Measurements from ENCODE around the gene FKBP8. TPM values are rescaled to one million over a fixed set of nuclear protein-coding genes. Genes with fewer than 3 reads are reported as not detected.
A peak's percentile ranks its signal among the peaks of the same experiment; 100 is the strongest.
"Not testable (repeated sequence)": the region's sequence is repeated elsewhere in the genome, so short reads cannot be mapped to it uniquely, and the experiment has no call there.

The FKBP8 gene
- total and polyA plus RNA-seq, 7 experiments from 2014 or later = 96.9 to 241 (median 164) TPM

DNA sequence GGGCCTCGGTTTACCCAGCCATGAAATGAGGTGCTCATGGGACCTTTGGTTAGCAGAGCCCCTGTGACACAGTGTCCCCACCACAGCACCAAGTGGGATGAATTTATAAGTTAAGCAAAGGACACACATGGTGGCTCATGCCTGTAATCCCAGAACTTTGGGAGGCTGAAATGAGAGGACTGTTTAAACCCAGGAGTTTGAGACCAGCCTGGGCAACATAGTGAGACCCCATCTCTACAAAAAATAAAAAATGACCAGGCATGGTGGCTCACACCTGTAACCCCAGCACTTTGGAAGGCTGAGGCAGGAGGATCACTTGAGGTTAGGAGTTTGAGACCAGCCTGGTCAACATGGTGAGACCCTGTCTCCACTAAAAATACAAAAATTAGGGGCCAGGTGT is 3.2 kb downstream of the FKBP8 start:
- H3K4me1 ChIP-seq (ENCODE audit: control insufficient read depth in 2 of 2, insufficient read depth in 2 of 2, low read length in 2 of 2) = peaks cover 15 to 16% of the 10 kb centered on the region in 2 donors
- H3K36me3 ChIP-seq (ENCODE audit: control insufficient read depth in 2 of 3, insufficient read depth in 3 of 3, low read length in 3 of 3) = peaks cover 0 to 54% (median 7%) of the 10 kb centered on the region in 3 experiments
- H3K27me3 Mint-ChIP-seq; H3K4me3 ChIP-seq (ENCODE audit: low read length); H3K9me3 Mint-ChIP-seq; CTCF ChIA-PET; ATAC-seq; H3K27ac ChIP-seq (ENCODE audit: low read depth, low read length); DNase-seq; H3K9me3 ChIP-seq (ENCODE audit: control insufficient read depth in 2 of 3, low read length in 3 of 3); H3K27me3 ChIP-seq (ENCODE audit: control insufficient read depth in 2 of 2, insufficient read depth in 2 of 2, low read length in 2 of 2): not testable (repeated sequence)
- peaks cover 3 to 19% (median 5%) of the 10 kb centered on the region in 5 donors for H3K36me3 Mint-ChIP-seq
- H3K4me3 Mint-ChIP-seq = peak overlapping the region in 1 of 10 donors; percentile 5
- POLR2A ChIA-PET = interaction anchor here (0.7 kb wide), 1 partner anchor 32 kb away, joined by 5 read pairs; the partner anchor contains the start of gene UBA52
- peaks cover 14 to 31% (median 26%) of the 10 kb centered on the region in 7 donors for H3K4me1 Mint-ChIP-seq
- intact Hi-C loops (cut with micrococcal nuclease) = loop anchor here in 1 of 2 donors (5.0 kb wide), 1 partner anchor 97 kb away; the partner anchor contains the start of gene KLHL26
- peak overlapping the region in 2 of 9 donors; percentile 38 to 45 for H3K27ac Mint-ChIP-seq

- H3K27me3 ChIP-seq (ENCODE audit: control insufficient read depth in 2 of 2, insufficient read depth in 2 of 2, low read length in 2 of 2) = no peaks in the 10 kb centered on the region
- H3K4me3 ChIP-seq (ENCODE audit: low read length) = no peak overlapping the region
- no peak overlapping the region for H3K27ac ChIP-seq (ENCODE audit: low read depth, low read length)
- H3K4me1 ChIP-seq (ENCODE audit: control insufficient read depth in 2 of 2, insufficient read depth in 2 of 2, low read length in 2 of 2) = peaks cover 14 to 16% of the 10 kb centered on the region in 2 donors
- no peaks in the 10 kb centered on the region for H3K9me3 Mint-ChIP-seq
- H3K4me3 Mint-ChIP-seq = no peak overlapping the region
- H3K27me3 Mint-ChIP-seq = no peaks in the 10 kb centered on the region
- H3K9me3 ChIP-seq (ENCODE audit: control insufficient read depth in 2 of 3, low read length in 3 of 3) = no peaks in the 10 kb centered on the region
- DNase-seq = no peak
- H3K27ac Mint-ChIP-seq = no peak overlapping the region
- ChIA-PET POLR2A (no interaction called here), CTCF (interaction anchor here (0.8 kb wide), 1 partner anchor 19 kb away, joined by 5 read pairs; no protein-coding TSS in a partner anchor)
- intact Hi-C loops (cut with micrococcal nuclease) = no loop called here
- peaks cover 3 to 19% (median 5%) of the 10 kb centered on the region in 5 donors for H3K36me3 Mint-ChIP-seq
- ATAC-seq = no peak
- peaks cover 13 to 27% (median 22%) of the 10 kb centered on the region in 7 donors for H3K4me1 Mint-ChIP-seq
- H3K36me3 ChIP-seq (ENCODE audit: control insufficient read depth in 2 of 3, insufficient read depth in 3 of 3, low read length in 3 of 3) = peaks cover 0 to 57% (median 7%) of the 10 kb centered on the region in 3 experiments
Observed at GRCh38 chr19:18539372-18539771, 4.0 kb downstream of the FKBP8 start.

GRCh38 chr19:18538115-18538514 is 5.3 kb downstream of the FKBP8 start:
- H3K4me3 ChIP-seq (ENCODE audit: low read length) = no peak overlapping the region
- peaks cover 8 to 13% of the 10 kb centered on the region in 2 donors for H3K4me1 ChIP-seq (ENCODE audit: control insufficient read depth in 2 of 2, insufficient read depth in 2 of 2, low read length in 2 of 2)
- Mint-ChIP-seq H3K27ac (peak overlapping the region in 1 of 9 donors; percentile 30), H3K9me3 (no peaks in the 10 kb centered on the region), H3K36me3 (peaks cover 3 to 19% (median 5%) of the 10 kb centered on the region in 5 donors), H3K4me1 (peaks cover 6 to 20% (median 16%) of the 10 kb centered on the region in 7 donors), H3K4me3 (no peak overlapping the region), H3K27me3 (no peaks in the 10 kb centered on the region)
- POLR2A ChIA-PET = interaction anchor here (0.6 to 1.6 kb wide), 3 partner anchors 9 to 33 kb away, joined by 3 to 7 read pairs (median 3); partner anchors contain the start of gene UBA52
- no peak overlapping the region for H3K27ac ChIP-seq (ENCODE audit: low read depth, low read length)
- DNase-seq (no peak), ATAC-seq (no peak)
- H3K27me3 ChIP-seq (ENCODE audit: control insufficient read depth in 2 of 2, insufficient read depth in 2 of 2, low read length in 2 of 2) = no peaks in the 10 kb centered on the region
- peaks cover 0 to 63% (median 7%) of the 10 kb centered on the region in 3 experiments for H3K36me3 ChIP-seq (ENCODE audit: control insufficient read depth in 2 of 3, insufficient read depth in 3 of 3, low read length in 3 of 3)
- CTCF ChIA-PET = no interaction called here
- intact Hi-C loops (cut with micrococcal nuclease) = no loop called here
- H3K9me3 ChIP-seq (ENCODE audit: control insufficient read depth in 2 of 3, low read length in 3 of 3) = no peaks in the 10 kb centered on the region

DNA sequence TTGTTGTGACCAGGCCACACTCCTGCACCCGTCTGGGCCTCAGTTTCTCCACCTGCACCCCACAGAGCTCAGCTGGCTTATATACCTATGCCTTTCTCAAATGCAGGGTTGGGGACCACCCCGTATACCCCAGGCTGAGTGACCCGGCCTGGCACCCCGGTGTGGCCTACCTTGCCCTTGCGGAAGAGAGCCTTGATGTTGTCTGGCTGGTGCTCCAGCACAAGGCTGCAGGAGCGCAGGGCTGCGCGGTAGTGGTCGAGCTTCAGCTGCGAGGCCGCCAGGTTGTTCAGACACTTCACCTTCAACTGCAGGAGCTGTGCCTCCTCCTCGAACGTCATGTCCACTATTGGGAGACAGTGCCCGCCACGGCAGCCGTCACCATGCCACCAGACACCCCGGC is 5.9 kb downstream of the FKBP8 start:
- intact Hi-C loops (cut with micrococcal nuclease) = no loop called here
- H3K27ac ChIP-seq (ENCODE audit: low read depth, low read length) = no peak overlapping the region
- no peaks in the 10 kb centered on the region for H3K9me3 ChIP-seq (ENCODE audit: control insufficient read depth in 2 of 3, low read length in 3 of 3)
- H3K27ac Mint-ChIP-seq = no peak overlapping the region
- DNase-seq = no peak
- CTCF ChIA-PET = no interaction called here
- H3K27me3 Mint-ChIP-seq = no peaks in the 10 kb centered on the region
- H3K36me3 ChIP-seq (ENCODE audit: control insufficient read depth in 2 of 3, insufficient read depth in 3 of 3, low read length in 3 of 3) = peaks cover 0 to 70% (median 7%) of the 10 kb centered on the region in 3 experiments
- peaks cover 5 to 12% of the 10 kb centered on the region in 2 donors for H3K4me1 ChIP-seq (ENCODE audit: control insufficient read depth in 2 of 2, insufficient read depth in 2 of 2, low read length in 2 of 2)
- H3K4me3 ChIP-seq (ENCODE audit: low read length) = no peak overlapping the region
- POLR2A ChIA-PET = interaction anchor here (1.6 kb wide), 1 partner anchor 14 kb away, joined by 7 read pairs; no protein-coding TSS in a partner anchor
- H3K36me3 Mint-ChIP-seq = peaks cover 3 to 21% (median 5%) of the 10 kb centered on the region in 5 donors
- no peak for ATAC-seq
- H3K9me3 Mint-ChIP-seq = no peaks in the 10 kb centered on the region
- H3K27me3 ChIP-seq (ENCODE audit: control insufficient read depth in 2 of 2, insufficient read depth in 2 of 2, low read length in 2 of 2) = no peaks in the 10 kb centered on the region
- no peak overlapping the region for H3K4me3 Mint-ChIP-seq
- peaks cover 4 to 17% (median 13%) of the 10 kb centered on the region in 7 donors for H3K4me1 Mint-ChIP-seq

GRCh38 chr19:18536475-18536874 is 6.9 kb downstream of the FKBP8 start:
- Mint-ChIP-seq H3K9me3 (no peaks in the 10 kb centered on the region), H3K27ac (peak overlapping the region in 1 of 9 donors; percentile 46), H3K27me3 (no peaks in the 10 kb centered on the region), H3K36me3 (peaks cover 3 to 24% (median 5%) of the 10 kb centered on the region in 5 donors), H3K4me3 (no peak overlapping the region), H3K4me1 (peaks cover 0 to 9% (median 6%) of the 10 kb centered on the region in 7 donors)
- CTCF ChIA-PET = no interaction called here
- H3K27me3 ChIP-seq (ENCODE audit: control insufficient read depth in 2 of 2, insufficient read depth in 2 of 2, low read length in 2 of 2) = no peaks in the 10 kb centered on the region
- ATAC-seq (no peak), DNase-seq (no peak)
- no peaks in the 10 kb centered on the region for H3K9me3 ChIP-seq (ENCODE audit: control insufficient read depth in 2 of 3, low read length in 3 of 3)
- intact Hi-C loops (cut with micrococcal nuclease) = no loop called here
- H3K27ac ChIP-seq (ENCODE audit: low read depth, low read length) = no peak overlapping the region
- no peak overlapping the region for H3K4me3 ChIP-seq (ENCODE audit: low read length)
- peaks cover 0 to 78% (median 7%) of the 10 kb centered on the region in 3 experiments for H3K36me3 ChIP-seq (ENCODE audit: control insufficient read depth in 2 of 3, insufficient read depth in 3 of 3, low read length in 3 of 3)
- peaks cover 0 to 3% of the 10 kb centered on the region in 2 donors for H3K4me1 ChIP-seq (ENCODE audit: control insufficient read depth in 2 of 2, insufficient read depth in 2 of 2, low read length in 2 of 2)
- POLR2A ChIA-PET = no interaction called here

- ATAC-seq (no peak), DNase-seq (no peak)
- Histone ChIP-seq H3K27me3 (ENCODE audit: control insufficient read depth in 2 of 2, insufficient read depth in 2 of 2, low read length in 2 of 2) (no peaks in the 10 kb centered on the region), H3K27ac (ENCODE audit: low read depth, low read length) (no peak overlapping the region), H3K4me1 (ENCODE audit: control insufficient read depth in 2 of 2, insufficient read depth in 2 of 2, low read length in 2 of 2) (no peaks in the 10 kb centered on the region), H3K4me3 (ENCODE audit: low read length) (no peak overlapping the region), H3K9me3 (ENCODE audit: control insufficient read depth in 2 of 3, low read length in 3 of 3) (no peaks in the 10 kb centered on the region), H3K36me3 (ENCODE audit: control insufficient read depth in 2 of 3, insufficient read depth in 3 of 3, low read length in 3 of 3) (peaks cover 0 to 56% (median 7%) of the 10 kb centered on the region in 3 experiments)
- Mint-ChIP-seq H3K4me3 (no peak overlapping the region), H3K27ac (peak overlapping the region in 1 of 9 donors; percentile 36), H3K9me3 (no peaks in the 10 kb centered on the region), H3K4me1 (no peaks in the 10 kb centered on the region), H3K36me3 (peaks cover 3 to 22% (median 5%) of the 10 kb centered on the region in 5 donors), H3K27me3 (no peaks in the 10 kb centered on the region)
- intact Hi-C loops (cut with micrococcal nuclease) = no loop called here
- ChIA-PET POLR2A (interaction anchor here (0.9 kb wide), 1 partner anchor 10 kb away, joined by 3 read pairs; no protein-coding TSS in a partner anchor), CTCF (no interaction called here)
Observed at GRCh38 chr19:18533058-18533457, 10.3 kb downstream of the FKBP8 start.

All from naive thymus-derived CD4-positive, alpha-beta T cell (primary cell).